GM18526 (cell line): Measurements from ENCODE around the gene NUDT14.

Experiments used
- POLR2A ChIP-seq: IDR thresholded peaks from 3 replicates; pipeline ENCODE4 v1.6.1; 2011; ENCODE audit not compliant: insufficient read length; ENCODE audit errors: extremely low read depth

The NUDT14 gene

GRCh38 chr14:105166571-105167302 lies 14.4 kb downstream of the NUDT14 start:
- TF ChIP-seq POLR2A = no peak

- no peak for TF ChIP-seq POLR2A
These were observed 15.2 kb downstream of the NUDT14 start for GRCh38 chr14:105165761-105166485.

DNA sequence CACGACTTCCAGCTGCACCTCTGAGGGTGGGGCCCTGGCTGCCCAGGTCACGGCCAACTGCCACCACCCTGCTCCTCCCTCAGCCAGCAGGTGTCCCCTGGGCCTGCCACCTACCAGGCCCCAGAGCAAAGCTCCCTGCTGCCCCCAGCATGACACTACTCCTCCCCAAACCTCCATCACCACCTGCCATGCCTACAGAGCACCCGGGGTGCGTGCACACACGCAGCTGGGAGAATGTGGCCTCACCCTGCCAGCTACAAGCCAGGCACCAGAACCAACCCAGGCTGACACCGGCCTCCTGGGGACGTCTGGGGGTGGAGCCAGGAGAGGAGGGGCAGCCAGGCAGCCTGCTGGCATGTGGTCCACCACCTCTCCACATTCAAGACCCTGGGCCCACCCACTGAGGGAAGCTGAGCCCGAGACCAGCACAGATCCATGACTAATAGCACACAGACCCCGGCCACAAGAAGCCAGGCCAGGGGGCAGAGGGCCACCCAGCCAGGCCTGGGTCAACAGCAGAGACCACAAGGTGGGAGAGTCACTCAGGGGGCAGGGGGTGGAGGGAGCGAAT lies 15.9 kb downstream of the NUDT14 start:
- no peak for TF ChIP-seq POLR2A

DNA sequence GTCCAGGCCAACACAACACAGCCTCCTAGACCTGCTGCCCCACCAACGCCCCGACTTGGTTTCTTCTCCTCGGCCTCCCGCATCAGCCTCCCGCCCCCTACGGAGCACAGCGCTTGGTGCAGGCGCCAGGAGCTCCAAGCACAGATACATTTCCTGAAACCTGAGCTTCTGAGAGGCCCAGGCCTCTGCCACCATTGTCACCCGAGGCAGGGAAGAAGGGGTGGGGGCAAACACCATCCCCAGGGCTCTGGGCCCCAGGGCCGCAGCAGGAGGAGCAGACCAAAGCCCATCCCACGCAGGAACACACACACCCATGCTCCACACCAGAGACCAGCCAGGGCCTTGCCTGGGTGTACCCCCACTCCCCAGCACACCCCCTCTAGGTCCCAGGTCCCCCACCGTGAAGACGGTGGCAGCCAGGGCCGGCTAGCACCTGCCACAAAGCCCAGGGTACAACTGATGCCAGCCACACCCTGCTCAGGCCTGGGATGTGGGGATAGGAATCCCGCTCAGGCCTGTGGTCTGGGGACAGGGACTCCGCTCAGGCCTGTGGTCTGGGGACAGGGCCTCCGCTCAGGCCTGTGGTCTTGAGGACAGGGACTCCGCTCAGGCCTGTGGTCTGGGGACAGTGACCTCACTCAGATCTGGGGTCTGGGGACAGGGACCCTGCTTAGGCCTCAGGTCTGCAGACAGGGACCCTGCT lies 17.9 kb downstream of the NUDT14 start:
- TF ChIP-seq POLR2A = no peak

DNA sequence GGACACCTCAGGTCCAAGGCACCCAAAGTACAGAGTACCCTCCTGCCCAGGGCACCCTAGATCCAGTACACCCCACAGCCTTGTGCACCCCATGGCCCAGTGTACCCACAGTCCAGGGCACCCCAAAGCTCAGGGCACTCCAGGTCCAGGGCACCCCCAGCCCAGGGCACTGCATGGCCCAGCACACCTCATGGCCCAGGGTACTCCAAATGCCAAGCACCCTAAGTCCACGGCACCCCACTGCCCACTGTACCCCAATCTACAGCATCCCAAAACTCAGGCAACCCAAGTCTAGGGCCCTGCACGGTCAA lies 18.5 kb downstream of the NUDT14 start:
- no peak for TF ChIP-seq POLR2A

DNA sequence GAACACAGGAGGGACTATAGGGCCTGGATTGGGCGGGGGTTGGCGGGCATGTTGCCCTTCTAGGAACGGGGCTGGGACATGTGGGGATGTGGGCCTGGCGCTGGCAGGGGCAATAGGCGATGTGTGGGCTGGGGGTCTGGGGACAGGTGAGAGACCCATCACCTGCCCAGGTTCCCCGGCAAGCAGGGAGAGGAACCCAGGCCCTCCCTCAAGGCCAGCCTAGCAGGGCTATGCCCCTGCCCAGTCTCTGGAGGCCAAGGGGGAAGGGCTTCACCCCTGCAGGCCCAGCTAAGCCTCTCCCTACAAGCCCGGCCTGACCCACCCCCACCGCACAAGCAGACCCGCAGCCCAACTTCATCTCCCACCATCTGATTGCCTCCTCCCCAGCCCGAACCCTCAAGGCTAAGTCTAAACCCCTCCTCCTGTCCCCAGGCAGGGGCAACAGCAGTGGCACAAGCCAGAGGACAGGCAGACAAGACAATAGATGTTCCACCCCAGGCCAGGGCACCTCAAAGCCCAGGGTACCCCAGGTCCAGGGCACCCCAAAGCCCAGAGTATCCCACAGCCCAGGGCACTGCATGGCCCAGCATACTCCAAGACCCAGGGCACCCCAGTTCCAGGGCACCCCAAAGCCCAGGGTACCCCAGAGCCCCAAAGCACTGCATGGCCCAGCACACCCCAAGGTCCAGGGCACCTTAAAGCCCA lies 19.0 kb downstream of the NUDT14 start:
- TF ChIP-seq POLR2A = no peak

- no peak for TF ChIP-seq POLR2A
These were observed 19.8 kb downstream of the NUDT14 start for GRCh38 chr14:105161309-105161708.

DNA sequence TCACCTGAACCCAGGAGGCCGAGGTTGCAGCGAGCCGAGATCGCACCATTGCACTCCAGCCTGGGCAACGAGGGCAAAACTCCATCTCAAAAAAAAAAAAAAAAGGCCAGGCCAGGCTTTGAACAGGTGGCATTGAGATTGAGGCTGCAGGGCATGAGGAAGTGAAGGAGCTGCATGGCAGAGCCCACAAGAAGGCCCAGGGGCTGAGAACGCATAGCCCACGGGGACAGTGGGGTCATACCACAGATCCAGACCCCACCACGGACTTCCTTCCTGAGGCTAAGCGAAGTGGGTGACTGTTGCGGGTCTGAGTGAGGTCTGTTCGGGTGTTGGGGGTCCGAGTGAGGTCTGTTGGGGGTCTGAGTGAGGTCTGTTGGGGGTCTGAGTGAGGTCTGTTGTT lies 20.3 kb downstream of the NUDT14 start:
- TF ChIP-seq POLR2A = no peak

DNA sequence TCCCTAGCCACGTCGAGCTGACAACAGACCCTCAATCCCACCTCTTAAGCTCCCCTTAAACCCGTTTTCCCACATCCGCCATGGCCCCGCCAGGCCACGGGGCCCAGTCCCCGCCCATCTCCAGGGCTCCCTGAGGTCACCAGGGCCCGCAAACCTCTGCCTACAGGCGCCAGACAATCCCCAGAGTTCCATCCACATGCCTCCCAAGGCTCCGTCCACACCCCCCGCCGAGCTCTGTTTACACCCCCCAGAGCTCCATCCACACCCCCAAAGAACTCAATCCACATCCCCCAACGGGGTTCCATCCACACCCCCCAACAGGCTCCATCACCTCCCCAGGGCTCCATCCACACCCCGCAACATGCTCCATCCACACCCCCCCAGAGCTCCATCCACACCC lies 21.8 kb downstream of the NUDT14 start:
- no peak for TF ChIP-seq POLR2A

DNA sequence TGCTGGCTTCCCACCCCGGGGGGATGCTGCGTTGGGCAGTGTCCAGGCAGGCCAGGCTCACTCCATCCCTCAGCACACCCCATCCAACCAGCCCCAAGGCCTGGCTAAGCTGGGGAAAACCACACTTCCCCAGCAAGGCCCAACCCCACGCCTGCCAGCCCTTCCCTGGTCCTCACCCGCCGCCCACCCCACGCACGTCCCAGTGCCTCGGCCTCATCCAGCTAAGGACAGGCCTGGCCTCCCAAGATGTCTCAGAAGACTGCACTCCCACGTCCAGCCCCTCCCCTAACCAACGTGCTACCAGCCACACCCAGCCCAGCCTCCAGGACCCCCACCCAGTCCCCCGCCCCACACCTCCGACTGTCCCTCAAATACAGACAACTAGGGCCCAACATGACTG lies 22.3 kb downstream of the NUDT14 start:
- TF ChIP-seq POLR2A = no peak

- no peak for TF ChIP-seq POLR2A
These were observed 23.2 kb downstream of the NUDT14 start for GRCh38 chr14:105157872-105158271.

GRCh38 chr14:105156414-105157375 lies 24.4 kb downstream of the NUDT14 start:
- TF ChIP-seq POLR2A = no peak

- TF ChIP-seq POLR2A = no peak
These were observed 25.3 kb downstream of the NUDT14 start for GRCh38 chr14:105155681-105156413.
